ENCODE data around the gene HOXB2. TPM values are rescaled to one million over a fixed set of nuclear protein-coding genes. Genes with fewer than 3 reads are reported as not detected.

Gene HOXB2
- polyA plus RNA-seq, 1 donor from 2014 or later, result not detected

DNA sequence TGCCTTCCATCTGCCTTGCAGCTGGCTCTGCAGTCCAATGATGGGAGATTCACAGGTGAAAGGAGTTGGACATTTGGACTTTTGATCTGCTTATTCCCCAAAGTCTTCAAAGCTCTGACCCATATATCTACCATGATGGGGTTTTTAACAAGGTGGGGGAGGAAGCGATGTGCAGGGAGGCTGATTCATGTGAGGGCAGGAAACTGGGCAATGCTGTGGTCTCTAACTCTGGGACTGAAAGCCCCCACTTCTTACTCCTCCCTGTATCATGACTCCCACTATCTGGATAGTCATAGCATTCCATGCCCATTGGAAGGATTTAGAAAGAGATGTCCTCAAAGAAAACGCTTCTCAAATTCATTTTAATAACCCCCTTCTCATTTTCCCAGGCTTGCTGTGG is 30.4 kb downstream of the HOXB2 start:
- Histone ChIP-seq H3K27ac (ENCODE audit: low read length) (no peak overlapping the region), H3K79me2 (replicated peaks; ENCODE audit: insufficient read depth, low read length) (no peaks in the 10 kb centered on the region), H3K9me2 (ENCODE audit: insufficient read depth, low read length) (no peaks in the 10 kb centered on the region), H3K36me3 (ENCODE audit: insufficient read depth, low read length) (no peaks in the 10 kb centered on the region), H3K4me3 (ENCODE audit: low read length) (no peak overlapping the region), H3K9me3 (ENCODE audit: low read length) (no peaks in the 10 kb centered on the region), H2AFZ (ENCODE audit: low read depth, low read length) (no peak overlapping the region), H3F3A (ENCODE audit: insufficient read depth, low read length, poor library complexity, severe bottlenecking) (no peaks in the 10 kb centered on the region), H3K9ac (ENCODE audit: low read length) (no peak overlapping the region), H3K4me2 (ENCODE audit: low read length) (no peak overlapping the region), H3K27me3 (ENCODE audit: insufficient read depth, low read depth, low read length) (peaks cover 68% of the 10 kb centered on the region), H4K20me1 (ENCODE audit: insufficient read depth) (no peaks in the 10 kb centered on the region)
- TF ChIP-seq, protein P1, sequence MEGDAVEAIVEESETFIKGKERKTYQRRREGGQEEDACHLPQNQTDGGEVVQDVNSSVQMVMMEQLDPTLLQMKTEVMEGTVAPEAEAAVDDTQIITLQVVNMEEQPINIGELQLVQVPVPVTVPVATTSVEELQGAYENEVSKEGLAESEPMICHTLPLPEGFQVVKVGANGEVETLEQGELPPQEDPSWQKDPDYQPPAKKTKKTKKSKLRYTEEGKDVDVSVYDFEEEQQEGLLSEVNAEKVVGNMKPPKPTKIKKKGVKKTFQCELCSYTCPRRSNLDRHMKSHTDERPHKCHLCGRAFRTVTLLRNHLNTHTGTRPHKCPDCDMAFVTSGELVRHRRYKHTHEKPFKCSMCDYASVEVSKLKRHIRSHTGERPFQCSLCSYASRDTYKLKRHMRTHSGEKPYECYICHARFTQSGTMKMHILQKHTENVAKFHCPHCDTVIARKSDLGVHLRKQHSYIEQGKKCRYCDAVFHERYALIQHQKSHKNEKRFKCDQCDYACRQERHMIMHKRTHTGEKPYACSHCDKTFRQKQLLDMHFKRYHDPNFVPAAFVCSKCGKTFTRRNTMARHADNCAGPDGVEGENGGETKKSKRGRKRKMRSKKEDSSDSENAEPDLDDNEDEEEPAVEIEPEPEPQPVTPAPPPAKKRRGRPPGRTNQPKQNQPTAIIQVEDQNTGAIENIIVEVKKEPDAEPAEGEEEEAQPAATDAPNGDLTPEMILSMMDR (IDR thresholded peaks at IDR 0.05; ENCODE audit: poor library complexity, severe bottlenecking), result no peak
- TF ChIP-seq EP300 (conservative IDR thresholded peaks at IDR 0.05; ENCODE audit: poor library complexity, severe bottlenecking), result no peak
- no peak for TF ChIP-seq MXI1 (conservative IDR thresholded peaks at IDR 0.05; ENCODE audit: poor library complexity, severe bottlenecking)
- TF ChIP-seq TAF1 (IDR thresholded peaks at IDR 0.05; ENCODE audit: low read depth), result no peak
- TF ChIP-seq EZH2 (IDR thresholded peaks at IDR 0.05; ENCODE audit: borderline replicate concordance, insufficient read depth, low read length, poor library complexity, severe bottlenecking), result no peak
- no peak for TF ChIP-seq SMC3 (conservative IDR thresholded peaks at IDR 0.05; ENCODE audit: poor library complexity)
- no peak for TF ChIP-seq RAD21 (conservative IDR thresholded peaks at IDR 0.05)
- TF ChIP-seq, protein P2, sequence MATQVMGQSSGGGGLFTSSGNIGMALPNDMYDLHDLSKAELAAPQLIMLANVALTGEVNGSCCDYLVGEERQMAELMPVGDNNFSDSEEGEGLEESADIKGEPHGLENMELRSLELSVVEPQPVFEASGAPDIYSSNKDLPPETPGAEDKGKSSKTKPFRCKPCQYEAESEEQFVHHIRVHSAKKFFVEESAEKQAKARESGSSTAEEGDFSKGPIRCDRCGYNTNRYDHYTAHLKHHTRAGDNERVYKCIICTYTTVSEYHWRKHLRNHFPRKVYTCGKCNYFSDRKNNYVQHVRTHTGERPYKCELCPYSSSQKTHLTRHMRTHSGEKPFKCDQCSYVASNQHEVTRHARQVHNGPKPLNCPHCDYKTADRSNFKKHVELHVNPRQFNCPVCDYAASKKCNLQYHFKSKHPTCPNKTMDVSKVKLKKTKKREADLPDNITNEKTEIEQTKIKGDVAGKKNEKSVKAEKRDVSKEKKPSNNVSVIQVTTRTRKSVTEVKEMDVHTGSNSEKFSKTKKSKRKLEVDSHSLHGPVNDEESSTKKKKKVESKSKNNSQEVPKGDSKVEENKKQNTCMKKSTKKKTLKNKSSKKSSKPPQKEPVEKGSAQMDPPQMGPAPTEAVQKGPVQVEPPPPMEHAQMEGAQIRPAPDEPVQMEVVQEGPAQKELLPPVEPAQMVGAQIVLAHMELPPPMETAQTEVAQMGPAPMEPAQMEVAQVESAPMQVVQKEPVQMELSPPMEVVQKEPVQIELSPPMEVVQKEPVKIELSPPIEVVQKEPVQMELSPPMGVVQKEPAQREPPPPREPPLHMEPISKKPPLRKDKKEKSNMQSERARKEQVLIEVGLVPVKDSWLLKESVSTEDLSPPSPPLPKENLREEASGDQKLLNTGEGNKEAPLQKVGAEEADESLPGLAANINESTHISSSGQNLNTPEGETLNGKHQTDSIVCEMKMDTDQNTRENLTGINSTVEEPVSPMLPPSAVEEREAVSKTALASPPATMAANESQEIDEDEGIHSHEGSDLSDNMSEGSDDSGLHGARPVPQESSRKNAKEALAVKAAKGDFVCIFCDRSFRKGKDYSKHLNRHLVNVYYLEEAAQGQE (IDR thresholded peaks at IDR 0.05; ENCODE audit: borderline replicate concordance), result no peak
- TF ChIP-seq POLR2AphosphoS5 (IDR thresholded peaks at IDR 0.05), result no peak

DNA sequence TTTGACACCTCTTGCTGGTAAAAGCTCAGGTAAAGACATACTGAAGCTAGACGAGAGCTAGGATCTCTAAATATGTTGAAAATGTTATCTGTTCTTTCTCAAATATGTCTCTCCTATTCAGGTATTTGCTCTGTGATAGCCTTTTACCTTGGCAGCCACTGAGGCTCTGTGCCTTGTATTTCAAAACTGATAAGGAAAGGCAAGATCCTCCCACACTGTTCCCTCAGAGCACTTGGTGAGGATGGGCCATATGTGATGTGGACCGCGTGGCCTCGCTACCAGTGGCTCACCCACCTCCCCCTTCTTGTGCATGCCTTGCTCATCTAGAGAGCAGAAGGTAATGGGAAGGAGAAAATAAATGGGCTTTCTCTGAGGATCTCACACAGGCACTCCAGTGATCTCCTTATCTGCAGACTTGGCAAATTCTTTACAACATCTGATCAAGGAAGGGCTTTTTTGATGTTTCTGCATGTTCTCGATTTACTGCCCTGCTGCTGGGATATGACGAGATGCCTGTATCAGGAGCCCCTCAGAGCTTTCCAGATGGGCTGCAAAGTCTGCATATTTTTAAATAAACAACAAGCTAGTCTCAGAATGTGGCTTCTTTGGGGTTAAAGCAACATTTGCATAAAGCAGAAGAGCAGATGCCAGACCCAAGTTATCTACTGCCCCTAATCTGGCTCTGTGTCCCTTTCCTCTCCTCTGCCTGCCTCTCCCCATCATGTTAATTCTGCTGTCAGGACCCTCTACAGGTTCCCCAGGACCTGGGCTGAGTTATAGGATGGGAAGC is 31.0 kb downstream of the HOXB2 start:
- no peak overlapping the region for H3K4me2 ChIP-seq (ENCODE audit: low read length)

More for the DNA sequence above, 31.0 kb downstream of the HOXB2 start:
- H3K9me3 ChIP-seq (ENCODE audit: low read length), result no peaks in the 10 kb centered on the region
- no peak overlapping the region for H3K27ac ChIP-seq (ENCODE audit: low read length)
- TF ChIP-seq TAF1 (IDR thresholded peaks at IDR 0.05; ENCODE audit: low read depth) (no peak), RAD21 (conservative IDR thresholded peaks at IDR 0.05) (no peak), SMC3 (conservative IDR thresholded peaks at IDR 0.05; ENCODE audit: poor library complexity) (no peak), POLR2AphosphoS5 (IDR thresholded peaks at IDR 0.05) (no peak), MXI1 (conservative IDR thresholded peaks at IDR 0.05; ENCODE audit: poor library complexity, severe bottlenecking) (no peak), EP300 (conservative IDR thresholded peaks at IDR 0.05; ENCODE audit: poor library complexity, severe bottlenecking) (no peak), EZH2 (IDR thresholded peaks at IDR 0.05; ENCODE audit: borderline replicate concordance, insufficient read depth, low read length, poor library complexity, severe bottlenecking) (no peak)
- TF ChIP-seq, protein P2 (IDR thresholded peaks at IDR 0.05; ENCODE audit: borderline replicate concordance), result no peak
- TF ChIP-seq, protein P1 (IDR thresholded peaks at IDR 0.05; ENCODE audit: poor library complexity, severe bottlenecking), result no peak
- no peaks in the 10 kb centered on the region for H3K79me2 ChIP-seq (replicated peaks; ENCODE audit: insufficient read depth, low read length)
- no peaks in the 10 kb centered on the region for H3K36me3 ChIP-seq (ENCODE audit: insufficient read depth, low read length)
- H3K27me3 ChIP-seq (ENCODE audit: insufficient read depth, low read depth, low read length), result peaks cover 64% of the 10 kb centered on the region
- H3K4me3 ChIP-seq (ENCODE audit: low read length), result no peak overlapping the region
- H3K9me2 ChIP-seq (ENCODE audit: insufficient read depth, low read length), result no peaks in the 10 kb centered on the region
- H3F3A ChIP-seq (ENCODE audit: insufficient read depth, low read length, poor library complexity, severe bottlenecking), result no peaks in the 10 kb centered on the region
- no peaks in the 10 kb centered on the region for H4K20me1 ChIP-seq (ENCODE audit: insufficient read depth)
- H2AFZ ChIP-seq (ENCODE audit: low read depth, low read length), result no peak overlapping the region
- no peak overlapping the region for H3K9ac ChIP-seq (ENCODE audit: low read length)
